OCI-LY1 (cell line): Measurements from ENCODE around the gene RPL38.
"Not testable (repeated sequence)": the region's sequence is repeated elsewhere in the genome, so short reads cannot be mapped to it uniquely, and the experiment has no call there.

ENCODE experiments used
- CTCF ChIP-seq: fragments of 200-600 bp; sonication (generic), shearing (Covaris generic); IDR thresholded peaks from 2 replicates; pipeline ENCODE4 v1.5.1; 2017; ENCODE audit warnings: mild to moderate bottlenecking, antibody characterized with exemption, low read length, moderate library complexity, mixed read lengths
- EZH2 ChIP-seq: fragments of 200-600 bp; sonication (generic), shearing (Covaris generic); IDR thresholded peaks from 2 replicates; pipeline ENCODE4 v1.8.0; 2017; ENCODE audit warnings: borderline replicate concordance, mixed run types, mild to moderate bottlenecking, antibody characterized with exemption, low read length, moderate library complexity, mixed read lengths

DNA sequence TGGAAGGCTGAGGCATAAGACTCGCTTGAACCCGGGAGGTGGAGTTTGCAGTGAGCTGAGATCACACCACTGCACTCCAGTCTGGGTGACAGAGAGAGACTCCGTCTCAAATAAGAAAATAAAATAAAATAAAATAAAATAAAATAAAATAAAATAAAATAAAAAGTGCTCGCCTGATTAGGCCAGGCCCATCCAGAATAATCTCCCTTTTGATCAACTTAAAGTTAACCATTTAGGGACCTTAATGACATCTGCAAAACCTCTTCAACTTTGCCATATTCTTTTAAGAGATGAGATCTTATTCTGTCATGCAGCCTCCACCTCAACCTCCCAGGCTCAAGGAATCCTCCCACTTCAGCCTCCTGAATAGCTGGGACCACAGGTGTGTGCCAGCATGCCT is 14.8 kb upstream of the RPL38 start:
- not testable (repeated sequence) for TF ChIP-seq CTCF, EZH2
